HepG2 (cell line): ENCODE results near the gene CCDC83.

ENCODE experiments used
- EZH2 ChIP-seq: conservative IDR thresholded peaks from 2 replicates; pipeline ENCODE4 v1.6.1; 2012; ENCODE audit warnings: mild to moderate bottlenecking, low read depth, low read length, moderate library complexity
- FOXP1 ChIP-seq, 2 experiments: fragments of 450-650 bp in 1 of 2; IDR thresholded peaks; 2 replicates each; pipeline ENCODE4 v1.6.1; 2017 to 2018; ENCODE audit warnings: antibody characterized with exemption in 1 of 2
- PPARG ChIP-seq: conservative IDR thresholded peaks from 2 replicates; pipeline ENCODE4 v1.6.1; 2016; ENCODE audit warnings: missing biosample characterization, missing genetic modification reagents
- SMAD3 ChIP-seq: sonication (generic); formaldehyde crosslinking; IDR thresholded peaks from 2 replicates; pipeline ENCODE4 v1.4.0; 2020; ENCODE audit warnings: missing genetic modification reagents
- TF ChIP-seq, protein P1 (sequence below): sonication (generic); formaldehyde crosslinking; IDR thresholded peaks from 2 replicates; pipeline ENCODE4 v1.5.0; 2020; ENCODE audit warnings: mild to moderate bottlenecking, missing genetic modification reagents, moderate library complexity
- TF ChIP-seq, protein P2 (sequence below): IDR thresholded peaks from 2 replicates; pipeline ENCODE4 v1.6.1; 2016; ENCODE audit warnings: missing genetic modification reagents, missing compliant biosample characterization
- TF ChIP-seq, protein P3 (sequence below): fragments of 450-650 bp; IDR thresholded peaks from 2 replicates; pipeline ENCODE4 v1.6.1; 2016

DNA sequence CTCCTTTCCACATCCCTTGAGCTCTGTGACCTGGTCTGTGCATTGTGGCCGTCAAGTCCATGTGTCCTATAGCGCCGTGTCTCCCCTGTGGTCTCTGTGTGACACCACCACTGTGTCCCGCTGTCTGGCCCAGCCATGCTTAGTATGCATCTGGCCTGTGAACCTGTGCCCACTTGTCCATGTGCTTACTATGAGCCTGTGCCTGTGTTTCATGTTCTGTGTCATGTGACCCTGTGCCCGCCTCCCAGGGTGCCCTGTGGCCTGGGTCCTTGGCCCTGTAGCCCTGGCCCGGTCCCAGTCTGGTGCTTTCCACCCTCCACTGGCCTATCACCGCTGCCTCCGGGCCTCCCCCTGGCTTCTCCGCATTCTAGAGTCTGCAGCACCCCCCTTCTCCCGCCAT, 80.6 kb downstream of the CCDC83 start:
- TF ChIP-seq EZH2 (no peak), PPARG (no peak), SMAD3 (CRISPR knock-in tag) (no peak), FOXP1 (IDR thresholded peaks at IDR 0.05) (no peak), FOXP1 (CRISPR knock-in tag; IDR thresholded peaks at IDR 0.05) (no peak)
- TF ChIP-seq, protein P1, sequence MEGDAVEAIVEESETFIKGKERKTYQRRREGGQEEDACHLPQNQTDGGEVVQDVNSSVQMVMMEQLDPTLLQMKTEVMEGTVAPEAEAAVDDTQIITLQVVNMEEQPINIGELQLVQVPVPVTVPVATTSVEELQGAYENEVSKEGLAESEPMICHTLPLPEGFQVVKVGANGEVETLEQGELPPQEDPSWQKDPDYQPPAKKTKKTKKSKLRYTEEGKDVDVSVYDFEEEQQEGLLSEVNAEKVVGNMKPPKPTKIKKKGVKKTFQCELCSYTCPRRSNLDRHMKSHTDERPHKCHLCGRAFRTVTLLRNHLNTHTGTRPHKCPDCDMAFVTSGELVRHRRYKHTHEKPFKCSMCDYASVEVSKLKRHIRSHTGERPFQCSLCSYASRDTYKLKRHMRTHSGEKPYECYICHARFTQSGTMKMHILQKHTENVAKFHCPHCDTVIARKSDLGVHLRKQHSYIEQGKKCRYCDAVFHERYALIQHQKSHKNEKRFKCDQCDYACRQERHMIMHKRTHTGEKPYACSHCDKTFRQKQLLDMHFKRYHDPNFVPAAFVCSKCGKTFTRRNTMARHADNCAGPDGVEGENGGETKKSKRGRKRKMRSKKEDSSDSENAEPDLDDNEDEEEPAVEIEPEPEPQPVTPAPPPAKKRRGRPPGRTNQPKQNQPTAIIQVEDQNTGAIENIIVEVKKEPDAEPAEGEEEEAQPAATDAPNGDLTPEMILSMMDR (CRISPR knock-in tag), result no peak
- TF ChIP-seq, protein P2, sequence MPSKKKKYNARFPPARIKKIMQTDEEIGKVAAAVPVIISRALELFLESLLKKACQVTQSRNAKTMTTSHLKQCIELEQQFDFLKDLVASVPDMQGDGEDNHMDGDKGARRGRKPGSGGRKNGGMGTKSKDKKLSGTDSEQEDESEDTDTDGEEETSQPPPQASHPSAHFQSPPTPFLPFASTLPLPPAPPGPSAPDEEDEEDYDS (CRISPR knock-in tag), result no peak
- TF ChIP-seq, protein P3, sequence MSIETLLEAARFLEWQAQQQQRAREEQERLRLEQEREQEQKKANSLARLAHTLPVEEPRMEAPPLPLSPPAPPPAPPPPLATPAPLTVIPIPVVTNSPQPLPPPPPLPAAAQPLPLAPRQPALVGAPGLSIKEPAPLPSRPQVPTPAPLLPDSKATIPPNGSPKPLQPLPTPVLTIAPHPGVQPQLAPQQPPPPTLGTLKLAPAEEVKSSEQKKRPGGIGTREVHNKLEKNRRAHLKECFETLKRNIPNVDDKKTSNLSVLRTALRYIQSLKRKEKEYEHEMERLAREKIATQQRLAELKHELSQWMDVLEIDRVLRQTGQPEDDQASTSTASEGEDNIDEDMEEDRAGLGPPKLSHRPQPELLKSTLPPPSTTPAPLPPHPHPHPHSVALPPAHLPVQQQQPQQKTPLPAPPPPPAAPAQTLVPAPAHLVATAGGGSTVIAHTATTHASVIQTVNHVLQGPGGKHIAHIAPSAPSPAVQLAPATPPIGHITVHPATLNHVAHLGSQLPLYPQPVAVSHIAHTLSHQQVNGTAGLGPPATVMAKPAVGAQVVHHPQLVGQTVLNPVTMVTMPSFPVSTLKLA, result no peak
